Hematopoietic multipotent progenitor cell treated with erythropoietin and hydrocortisone succinate and interleukin-3 and kit ligand, for 8 days (in vitro differentiated cells): ENCODE data around the gene FITM2.
A peak's percentile ranks its signal among the peaks of the same experiment; 100 is the strongest.
"Not testable (repeated sequence)": the region's sequence is repeated elsewhere in the genome, so short reads cannot be mapped to it uniquely, and the experiment has no call there.

ENCODE experiments used
- DNase-seq: peaks from one replicate; pipeline ENCODE4 v3.0.0-alpha.2; 2015

FITM2 gene

DNA sequence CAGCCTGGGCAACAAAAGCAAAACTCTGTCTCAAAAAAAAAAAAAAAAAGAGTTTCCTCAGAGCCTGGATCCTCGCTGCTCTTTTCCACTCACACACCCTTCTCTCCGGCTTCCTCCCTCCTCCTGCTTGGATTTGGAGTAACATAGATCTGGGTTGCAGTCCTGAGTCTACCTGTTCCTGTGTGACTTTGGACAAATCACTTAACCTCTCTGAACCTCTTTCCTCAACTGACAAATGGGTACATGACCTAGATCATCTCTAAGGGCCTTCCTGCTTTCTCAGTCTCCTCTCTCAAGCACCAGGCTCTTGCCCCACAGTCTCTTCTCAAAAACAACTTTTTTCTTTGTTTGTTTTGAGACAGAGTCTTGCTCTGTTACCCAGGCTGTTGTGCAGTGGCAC, 20.2 kb upstream of the FITM2 start:
- no peak for DNase-seq

DNA sequence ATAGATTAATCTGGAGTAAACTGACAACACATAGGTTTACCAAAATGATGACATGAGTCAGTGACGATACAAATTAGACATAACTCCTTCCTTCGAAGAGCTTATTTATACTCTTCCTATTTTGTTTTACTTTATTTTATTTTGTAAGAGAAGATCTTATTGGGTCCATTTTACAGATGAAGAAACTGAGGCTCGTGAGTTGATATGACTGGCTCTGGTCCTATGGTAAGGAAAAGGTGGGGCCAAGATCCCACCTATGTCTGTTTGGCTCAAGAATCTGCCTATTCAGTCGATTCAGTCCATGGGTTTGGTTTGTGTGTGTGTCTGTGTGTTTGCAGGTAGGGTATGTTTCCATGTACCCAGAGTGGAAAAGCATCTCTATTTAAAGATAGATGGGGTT, 17.4 kb upstream of the FITM2 start:
- no peak for DNase-seq

DNA sequence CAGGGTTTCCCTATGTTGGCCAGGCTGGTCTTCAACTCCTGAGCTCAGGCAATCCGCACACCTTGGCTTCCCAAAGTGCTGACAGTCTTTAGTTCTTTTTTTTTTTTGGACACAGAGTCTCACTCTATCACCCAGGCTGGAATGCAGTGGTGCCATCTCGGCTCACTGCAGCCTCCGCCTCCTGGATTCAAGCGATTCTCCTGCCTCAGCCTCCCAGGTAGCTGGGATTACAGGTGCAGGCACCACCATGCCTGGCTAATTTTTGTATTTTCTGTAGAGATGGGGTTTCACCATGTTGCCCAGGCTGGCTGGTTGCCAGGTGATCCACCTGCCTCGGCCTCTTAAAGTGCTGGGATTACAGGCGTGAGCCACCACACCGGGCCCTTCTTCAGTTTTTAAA, 16.7 kb upstream of the FITM2 start:
- DNase-seq, result not testable (repeated sequence)

DNA sequence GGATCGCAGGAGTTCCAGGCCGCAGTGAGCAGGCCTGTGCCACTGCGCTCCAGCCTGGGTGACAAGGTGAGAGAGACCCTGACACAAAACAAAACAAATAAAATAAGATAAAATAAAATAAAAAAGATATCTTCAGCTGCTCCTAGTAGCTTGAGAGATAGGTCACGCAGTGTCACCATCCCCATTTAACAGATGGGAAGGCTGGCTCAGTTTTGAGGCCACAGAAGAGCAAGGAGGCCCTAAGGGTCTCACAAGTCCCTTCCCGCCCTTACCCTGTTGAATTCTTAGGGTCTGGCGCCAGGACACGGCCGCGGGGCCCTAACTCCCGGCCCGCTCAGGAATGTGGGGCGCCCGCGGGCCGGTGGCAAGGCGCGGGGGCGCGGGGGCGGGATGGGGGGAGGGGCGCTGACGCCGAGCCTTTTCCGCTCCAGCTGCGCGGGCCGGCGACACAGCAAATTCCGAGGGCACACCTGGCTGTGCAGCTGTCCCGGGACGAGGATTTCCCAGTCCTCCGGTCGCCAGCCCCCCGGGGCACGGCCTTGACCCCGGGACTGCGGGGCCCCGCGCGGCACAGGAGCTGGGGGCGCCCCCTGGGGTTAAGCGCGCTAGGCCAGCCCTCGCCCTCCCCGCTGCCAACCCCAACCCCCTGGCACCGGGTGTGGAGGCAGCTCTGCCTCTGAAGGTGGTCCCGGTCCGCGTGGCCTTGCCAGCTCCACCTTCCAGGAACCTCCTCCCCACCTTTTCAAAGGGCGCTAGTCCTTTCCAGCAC, 15.6 kb upstream of the FITM2 start:
- no peak for DNase-seq

DNA sequence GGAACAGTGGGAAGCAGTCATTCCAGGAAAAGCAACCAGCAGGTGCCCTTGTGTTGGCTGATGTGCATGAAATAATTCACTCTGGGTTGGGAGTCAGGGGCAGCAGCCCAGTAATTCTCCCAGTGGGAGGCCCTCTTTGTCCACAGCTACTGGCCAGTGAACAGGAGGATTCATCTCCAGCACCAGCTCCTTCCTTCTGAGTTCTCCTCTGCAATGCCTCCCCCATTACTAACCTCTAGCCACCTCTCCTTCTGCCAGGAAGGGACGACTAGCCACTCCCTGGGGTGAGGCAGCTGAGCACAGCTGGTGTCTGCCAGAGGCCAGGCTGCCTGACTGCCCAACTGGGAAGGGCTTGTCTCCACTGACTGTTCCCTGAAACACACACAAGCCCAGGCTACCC, 13.3 kb upstream of the FITM2 start:
- DNase-seq, result no peak

DNA sequence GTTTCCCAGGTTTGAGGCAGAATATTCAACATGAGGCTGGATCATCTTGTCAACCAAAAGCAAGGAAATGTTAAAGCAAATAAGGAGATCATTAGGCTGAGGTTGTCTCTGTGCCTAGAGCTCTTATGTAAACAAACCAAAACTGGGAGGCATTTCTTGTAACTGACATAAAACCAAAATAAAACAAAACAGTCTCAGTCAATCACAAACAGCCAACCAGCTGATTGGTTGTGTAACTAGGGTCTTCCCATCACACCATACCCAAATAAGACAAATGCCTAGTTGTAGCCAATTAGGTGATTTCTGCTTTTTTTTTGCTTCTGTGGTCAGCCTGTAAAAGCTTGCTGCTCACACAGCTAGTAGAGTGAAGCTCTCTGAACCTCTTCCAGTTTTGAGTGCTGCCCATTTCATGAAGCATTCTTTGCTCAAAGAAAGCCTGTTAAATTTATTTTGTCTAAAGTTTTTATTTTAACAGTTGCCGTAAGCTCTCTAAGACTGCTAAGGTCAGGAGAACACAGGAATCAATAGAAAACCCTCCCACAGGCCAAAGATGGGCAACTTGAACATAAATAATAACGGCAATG, 8.9 kb upstream of the FITM2 start:
- no peak for DNase-seq

DNA sequence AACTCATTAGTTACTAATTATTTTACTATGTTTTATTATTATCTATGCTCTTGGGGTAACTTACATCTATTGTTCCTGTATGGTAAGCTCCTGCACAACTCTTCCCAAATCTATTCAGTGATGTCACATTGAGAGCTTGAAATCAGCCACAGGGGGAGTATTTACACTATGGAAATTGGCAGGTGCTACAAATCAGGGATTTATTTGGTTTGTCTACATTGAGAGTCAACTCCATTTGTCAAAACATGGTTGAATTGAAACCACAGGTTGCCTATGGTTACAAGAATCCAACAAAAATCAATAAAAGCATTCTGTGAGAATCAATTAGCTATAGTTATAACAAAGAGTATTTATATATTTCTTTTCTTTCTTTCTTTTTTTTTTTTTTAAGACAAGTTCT, 3.9 kb upstream of the FITM2 start:
- no peak for DNase-seq

DNA sequence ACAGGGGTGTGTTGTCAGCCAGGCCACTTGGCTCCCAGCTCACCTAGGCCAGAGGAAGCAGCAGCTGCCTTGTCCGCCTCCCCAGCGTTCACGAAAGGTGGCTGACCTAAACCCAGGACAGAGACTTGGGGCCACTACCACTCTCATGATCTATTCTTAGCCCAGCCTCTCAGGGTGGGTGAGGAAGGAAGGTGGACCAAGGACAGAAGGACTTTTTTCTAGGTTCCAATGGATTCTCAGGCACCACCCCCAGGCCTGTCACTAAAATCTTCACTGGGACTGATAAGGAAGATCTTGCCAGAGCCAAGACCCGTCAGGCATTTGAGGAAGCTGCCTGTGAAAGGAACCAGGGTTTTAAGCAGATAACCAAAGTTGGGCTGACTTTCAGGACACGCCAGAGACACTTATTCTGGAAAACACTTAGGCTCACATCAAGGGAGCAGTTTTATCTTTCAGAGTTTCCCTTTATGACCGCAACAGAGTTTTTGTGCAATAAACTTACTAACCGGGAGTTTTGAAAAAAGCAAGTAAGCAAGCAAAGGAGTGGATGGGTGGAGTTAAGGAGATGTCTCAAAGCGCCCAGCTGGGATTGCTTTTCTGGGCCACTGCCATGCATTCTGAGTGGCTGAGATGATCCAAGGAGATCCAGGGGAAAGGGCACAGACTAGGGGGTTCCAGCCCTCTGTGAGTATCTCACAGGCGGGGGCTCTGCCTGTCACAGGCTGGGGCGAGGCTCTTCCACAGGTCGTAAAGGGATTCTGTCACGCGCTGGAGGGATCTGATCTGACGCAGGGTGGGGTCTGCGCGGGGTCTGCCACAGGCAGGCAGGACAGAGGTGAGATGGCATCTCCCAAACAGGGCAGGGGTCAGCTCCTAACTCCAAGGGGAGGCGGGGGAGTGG, 989 bp downstream of the FITM2 start:
- DNase-seq, result peak; percentile 56

DNA sequence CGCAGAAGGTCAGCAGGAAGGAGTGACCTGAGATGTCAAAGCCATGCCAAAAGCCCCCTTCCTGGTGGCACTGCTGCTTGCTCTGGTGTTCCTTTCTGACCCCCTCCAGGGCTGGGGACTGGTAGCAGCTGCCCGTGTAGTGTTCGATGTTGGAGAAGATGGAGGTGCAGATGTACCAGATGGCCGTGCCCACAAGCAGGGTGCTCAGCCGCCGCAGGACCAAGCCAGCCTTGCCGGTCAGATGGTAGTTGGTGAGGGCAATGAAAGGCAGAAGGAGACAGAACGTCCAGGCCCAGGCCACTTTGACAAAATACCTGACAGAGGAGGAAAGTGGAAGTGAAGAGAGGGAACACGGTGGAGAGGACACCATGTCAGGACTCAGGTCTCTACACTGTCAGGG, 4.1 kb downstream of the FITM2 start:
- DNase-seq, result no peak

DNA sequence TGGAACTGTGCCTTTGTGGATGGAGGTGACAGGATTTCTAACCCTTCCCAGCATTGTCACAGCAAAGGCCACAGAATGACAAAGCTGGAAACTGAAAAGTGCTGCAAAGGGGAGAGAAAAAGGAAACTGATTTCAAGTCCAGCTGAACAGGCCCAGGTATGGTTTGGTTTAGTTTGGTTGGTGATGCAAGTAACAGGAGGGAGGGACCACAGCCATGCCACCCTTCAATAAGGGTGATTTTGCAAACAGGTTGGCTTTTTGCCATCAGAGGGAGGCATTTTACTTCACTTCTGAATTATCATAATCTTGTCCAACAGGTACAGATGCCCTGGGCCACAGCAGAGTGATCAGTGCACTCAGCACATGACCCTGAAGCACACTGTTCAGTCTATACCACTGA, 6.6 kb downstream of the FITM2 start:
- peak; percentile 26 for DNase-seq

DNA sequence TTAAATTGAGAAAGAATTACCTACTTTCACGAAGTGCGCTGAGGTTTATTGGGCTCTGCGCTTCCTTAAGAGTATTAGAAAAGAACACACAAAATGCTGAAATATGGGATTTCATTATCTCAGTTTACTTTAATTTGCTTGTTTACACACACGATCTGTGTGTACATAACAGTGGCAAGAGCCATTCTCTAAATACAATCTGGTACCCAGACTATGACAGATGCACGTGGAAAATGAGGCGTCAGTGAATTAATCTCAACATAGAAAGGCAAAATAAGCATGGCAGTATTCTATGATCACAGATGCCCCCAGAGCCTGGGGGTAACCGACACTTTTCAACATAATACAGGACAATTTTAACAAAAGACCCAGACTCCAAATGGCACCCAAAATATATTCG, 8.3 kb downstream of the FITM2 start:
- no peak for DNase-seq

DNA sequence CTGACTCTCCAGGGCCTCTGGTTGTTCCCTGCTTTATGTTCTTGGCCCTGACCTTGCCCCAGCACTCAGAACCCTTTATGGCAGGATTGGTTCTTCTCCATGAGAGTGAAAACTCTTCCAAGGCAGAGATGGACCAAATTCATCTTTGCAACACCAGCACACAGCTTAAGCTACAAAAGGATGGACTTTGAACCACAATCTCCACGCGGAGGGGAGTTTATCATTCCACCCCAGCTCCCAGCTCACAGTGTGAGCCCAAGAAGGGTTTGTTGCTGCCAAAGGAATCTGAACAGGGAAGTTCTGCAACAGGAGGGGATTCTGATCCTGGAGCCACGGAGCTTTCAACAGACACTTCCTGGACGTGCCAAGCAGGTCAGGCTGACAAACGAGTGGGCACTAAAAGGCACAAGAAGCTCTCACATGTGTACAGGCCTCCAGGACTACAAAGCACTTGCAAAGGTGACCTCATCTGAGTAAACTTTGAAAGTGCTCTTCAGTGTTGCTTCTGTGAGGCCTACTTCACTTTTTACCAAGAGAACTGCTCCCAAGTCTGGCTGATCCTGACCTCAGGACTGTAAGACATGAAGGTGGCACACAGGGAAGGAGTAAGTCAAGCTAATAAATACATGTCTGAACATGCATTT, 8.9 kb downstream of the FITM2 start:
- DNase-seq, result no peak

DNA sequence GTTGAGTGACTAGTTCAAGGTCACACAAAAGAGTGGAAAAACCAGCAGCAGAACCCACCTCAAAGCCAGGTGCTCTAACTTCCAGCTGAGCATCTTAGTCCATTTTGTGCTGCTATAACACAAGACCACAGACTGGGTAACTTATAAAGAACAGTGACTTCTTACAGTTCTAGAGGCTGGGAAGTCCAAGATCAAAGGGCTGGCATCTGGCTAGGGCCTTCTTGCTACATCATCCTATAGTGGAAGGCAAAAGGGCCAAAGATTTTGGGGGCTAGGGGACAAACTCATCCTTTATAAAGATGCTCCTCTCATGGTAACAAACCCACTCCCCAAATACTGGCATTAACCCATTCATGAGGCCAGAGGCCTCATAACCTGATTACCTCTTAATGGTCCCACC, 9.7 kb downstream of the FITM2 start:
- no peak for DNase-seq

DNA sequence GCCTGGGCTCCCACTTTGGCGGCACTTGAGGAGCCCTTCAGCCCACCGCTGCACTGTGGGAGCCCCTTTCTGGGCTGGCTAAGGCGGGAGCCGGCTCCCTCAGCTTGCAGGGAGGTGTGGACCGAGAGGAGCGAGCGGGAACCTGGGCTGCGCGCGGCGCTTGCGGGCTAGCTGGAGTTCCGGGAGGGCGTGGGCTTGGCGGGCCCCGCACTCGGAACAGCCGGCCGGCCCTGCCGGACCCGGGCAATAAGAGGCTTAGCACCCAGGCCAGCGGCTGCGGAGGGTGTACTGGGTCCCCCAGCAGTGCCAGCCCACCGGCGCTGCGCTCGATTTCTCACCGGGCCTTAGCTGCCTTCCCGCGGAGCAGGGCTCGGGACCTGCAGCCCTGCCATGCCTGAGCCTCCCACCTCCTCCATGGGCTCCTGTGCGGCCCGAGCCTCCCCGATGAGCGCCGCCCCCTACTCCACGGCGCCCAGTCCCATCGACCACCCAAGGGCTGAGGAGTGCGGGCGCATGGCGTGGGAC, 11.9 kb downstream of the FITM2 start:
- not testable (repeated sequence) for DNase-seq

DNA sequence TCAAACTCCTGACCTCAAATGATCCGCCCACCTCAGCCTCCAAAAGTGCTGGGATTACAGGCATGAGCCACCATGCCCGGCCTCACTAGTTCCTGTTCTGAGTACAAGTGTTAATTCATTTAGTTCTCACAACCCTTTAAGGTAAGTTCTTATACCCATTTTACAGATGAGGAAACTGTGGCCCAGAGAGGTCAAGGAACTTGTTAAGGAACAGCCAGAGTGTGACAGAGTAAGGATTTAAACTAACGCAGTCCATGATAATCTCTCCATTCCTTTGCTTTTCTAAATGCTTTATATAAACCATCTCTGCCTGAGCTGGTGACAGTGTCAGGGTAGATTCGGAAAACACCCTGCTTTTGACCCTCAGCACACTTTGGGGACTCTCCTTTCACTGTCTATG, 13.3 kb downstream of the FITM2 start:
- no peak for DNase-seq

DNA sequence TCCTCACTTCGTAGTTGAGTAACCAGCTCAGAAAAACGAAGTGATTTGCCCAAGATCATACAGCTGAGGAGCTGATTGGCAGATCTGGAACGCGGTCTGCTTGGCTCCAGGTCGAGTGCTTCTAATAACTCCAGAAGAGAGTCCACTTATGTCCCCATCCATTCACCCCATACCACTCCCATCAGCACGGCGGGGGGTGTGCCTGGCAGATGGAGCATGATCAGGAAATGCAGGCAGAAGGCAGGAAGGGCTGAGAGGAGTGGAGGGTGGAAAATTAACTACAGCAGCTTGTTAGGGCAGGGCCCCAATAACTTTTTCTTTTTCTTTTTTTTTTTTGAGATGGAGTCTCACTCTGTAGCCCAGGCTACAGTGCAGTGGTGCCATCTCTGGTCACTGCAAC, 15.0 kb downstream of the FITM2 start:
- no peak for DNase-seq

DNA sequence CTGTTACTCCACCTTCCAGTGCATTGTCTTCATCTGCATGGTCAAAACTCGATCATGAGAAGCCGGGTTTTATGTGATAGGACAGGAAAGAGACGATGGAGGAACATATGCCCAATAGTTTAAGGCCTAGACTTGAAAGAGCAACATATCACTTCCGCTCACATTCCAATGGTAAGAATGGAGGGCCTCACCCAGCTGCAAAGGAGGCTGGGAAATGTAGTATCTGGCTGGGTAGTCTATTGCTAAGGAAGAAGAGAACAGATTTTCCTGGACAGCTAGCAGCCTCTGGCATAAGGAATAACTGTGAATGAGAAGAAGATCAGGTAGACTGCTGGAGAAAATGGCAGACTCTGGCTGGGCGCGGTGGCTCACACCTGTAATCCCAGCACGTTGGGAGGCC, 19.2 kb downstream of the FITM2 start:
- no peak for DNase-seq

DNA sequence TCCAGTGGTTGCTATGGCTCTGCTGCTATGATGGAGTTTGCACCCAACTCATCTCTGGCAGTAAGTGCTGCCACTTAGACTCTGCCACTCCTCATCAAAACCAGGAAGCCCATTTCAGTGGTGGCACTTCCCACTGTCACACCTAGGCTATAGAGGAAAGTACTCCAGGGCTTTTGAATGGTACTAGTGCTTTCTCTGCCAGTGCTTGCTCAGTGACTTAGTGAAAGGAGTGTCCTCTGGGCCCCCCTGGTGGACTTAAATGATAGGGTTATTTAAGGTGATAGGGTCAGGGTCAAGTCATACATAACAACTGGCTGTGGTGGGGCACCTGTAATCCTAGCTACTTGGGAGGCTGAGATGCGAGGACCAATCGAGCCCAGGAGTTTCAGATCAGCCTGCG, 22.8 kb downstream of the FITM2 start:
- DNase-seq, result peak; percentile 24

DNA sequence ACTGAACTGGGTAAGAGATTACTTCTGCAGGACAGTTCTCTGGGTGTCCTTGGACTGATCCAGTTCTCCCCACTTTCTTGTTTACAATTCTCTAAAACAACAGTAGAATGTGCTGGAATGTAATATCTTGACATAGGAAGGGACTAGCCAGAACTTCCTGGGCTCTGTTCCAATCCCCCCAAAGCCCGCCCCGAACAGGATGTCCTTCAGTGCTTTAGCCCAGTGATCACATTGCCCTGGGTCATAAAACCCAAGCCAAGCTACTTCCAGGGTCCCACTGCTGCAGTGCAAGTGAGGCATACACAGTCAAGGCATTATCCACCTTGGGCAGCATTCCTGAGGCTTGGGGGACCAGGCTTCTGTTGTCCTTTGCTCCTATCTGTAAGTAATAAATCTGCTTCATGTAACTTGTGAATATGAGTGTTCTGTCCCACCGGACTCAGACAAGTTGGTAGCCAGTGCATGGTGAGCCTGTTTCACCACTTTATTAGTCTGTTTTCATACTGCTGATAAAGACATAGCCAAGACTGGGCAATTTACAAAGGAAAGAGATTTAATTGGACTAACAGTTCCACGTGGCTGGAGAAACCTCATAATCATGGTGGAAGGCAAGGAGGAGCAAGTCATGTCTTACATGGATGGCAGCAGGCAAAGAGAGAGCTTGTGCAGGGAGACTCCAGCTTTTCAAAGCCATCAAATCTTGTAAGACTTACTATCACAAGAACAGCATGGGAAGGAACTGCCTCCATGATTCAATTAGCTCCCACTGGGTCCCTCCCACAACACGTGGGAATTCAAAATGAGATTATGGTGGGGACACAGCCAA, 23.5 kb downstream of the FITM2 start:
- DNase-seq, result no peak

DNA sequence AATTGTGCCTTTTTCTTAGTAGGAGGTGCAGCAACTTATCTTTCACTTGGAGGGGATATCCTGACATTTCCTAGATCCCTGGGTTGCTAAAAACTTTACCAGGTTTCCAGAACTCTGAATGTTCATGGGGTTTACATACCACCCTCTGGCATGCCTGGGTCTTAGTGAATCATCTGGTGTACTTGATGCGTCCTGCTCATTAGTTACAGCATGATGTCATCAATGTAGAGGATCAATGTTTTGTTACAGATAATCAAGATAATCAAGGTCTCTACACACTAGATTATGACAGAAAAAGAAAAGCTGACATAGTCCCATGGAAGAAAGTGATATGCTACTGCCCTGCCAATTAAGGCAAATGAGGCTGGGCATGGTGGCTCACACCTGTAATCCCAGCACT, 27.0 kb downstream of the FITM2 start:
- DNase-seq, result no peak

DNA sequence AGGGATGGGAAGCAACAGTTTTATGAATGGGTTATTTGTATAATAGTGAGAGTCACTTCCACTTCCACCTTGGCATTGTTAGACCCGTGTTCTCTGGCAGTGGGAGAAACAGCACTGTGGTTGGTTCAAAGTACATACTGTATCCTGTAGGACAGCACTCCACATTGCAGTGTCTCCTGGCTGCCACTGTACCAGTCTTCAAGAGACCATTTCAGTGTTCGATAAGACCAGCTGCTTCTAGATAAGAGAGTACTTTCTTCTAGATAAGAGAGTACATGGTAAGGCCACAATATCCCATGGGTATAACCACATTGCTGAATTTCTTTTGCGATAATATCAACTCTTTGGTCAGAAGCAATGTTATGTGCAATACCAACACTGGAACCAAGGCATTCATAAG, 28.8 kb downstream of the FITM2 start:
- DNase-seq, result peak; percentile 85

DNA sequence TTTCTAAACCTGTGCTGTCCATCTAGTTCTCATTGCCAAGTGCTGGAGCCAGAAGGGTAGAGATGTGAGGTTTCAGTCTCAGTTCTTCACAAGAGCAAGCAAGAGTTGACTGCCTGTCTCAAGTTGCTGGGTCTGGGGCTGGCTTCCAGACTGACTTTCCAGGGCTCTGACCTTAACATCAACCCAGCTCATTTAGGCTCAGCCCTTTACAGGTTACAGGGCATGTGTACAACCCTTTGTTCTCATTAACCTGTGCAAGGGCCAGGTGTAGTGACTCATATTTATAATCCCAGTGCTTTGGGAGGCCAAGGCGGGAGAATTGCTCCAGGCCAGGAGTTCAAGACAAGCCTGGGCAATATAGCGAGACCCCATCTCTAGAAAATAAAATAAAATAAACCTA, 30.6 kb downstream of the FITM2 start:
- no peak for DNase-seq
